CD4-positive, alpha-beta T cell treated with Interleukin-6 at 100 ng/mL for 8 hours (primary cell): ENCODE measurements around the gene LRRC7.
"Not testable (repeated sequence)": the region's sequence is repeated elsewhere in the genome, so short reads cannot be mapped to it uniquely, and the experiment has no call there.

Experiments used
- DNase-seq: peaks from one replicate; pipeline ENCODE4 v3.0.0-alpha.2; 2020; ENCODE audit warnings: mixed read lengths, low spot score

LRRC7 gene

DNA sequence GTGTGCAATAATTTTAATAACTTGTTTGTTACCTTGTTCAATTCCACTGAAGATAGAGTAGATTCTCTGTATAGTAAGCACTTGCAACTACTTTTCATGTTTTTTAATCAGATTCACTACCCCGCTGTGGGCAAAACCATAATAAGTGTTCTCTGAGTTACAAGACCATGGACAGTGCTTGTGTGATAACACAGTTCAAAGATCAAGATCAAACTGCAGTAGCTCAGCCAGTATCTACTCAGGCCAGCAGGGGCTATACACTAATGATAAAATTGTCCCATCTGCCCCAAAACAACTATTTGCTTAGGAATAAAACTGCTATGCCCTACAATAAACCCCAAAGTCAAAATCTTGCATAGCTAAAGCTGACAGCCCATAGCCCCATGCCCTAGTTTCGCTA lies 129.6 kb downstream of the LRRC7 start:
- no peak for DNase-seq

DNA sequence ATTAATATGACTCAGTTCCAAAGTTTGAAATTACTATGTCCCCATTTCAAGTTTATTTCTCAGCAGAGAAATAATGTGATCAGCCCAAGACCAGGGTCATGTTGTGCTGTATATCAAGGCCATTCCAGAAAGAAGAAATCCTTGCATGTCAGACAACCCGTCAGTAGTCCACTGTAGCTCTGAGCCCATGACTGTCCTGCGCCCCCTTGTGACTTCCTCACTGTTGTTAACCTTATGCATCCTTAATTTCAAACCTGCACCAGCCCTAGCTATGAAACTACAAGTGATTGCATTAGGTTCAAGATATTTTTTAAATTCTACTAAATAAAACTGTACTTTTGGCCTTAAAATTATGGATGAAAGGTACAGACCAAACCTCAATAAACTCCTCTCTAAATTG lies 133.0 kb downstream of the LRRC7 start:
- no peak for DNase-seq

DNA sequence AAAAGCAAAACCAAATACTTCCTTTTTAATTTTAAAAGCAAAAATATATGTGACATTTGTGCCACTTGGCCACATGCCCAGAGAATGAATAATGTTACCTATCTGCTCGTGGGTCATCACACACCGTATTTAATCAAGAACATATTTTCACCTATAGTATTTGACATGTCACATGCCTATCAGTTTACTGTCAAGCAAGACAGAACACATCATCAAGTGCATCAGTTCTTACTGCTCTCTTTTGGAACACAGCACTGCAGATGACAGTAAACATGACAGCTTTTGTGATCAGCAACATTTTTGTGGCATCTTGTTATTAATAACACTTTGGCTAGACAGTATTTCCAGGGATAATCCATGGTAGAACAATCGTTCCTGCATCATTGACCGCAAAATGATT lies 134.4 kb downstream of the LRRC7 start:
- DNase-seq, result no peak

DNA sequence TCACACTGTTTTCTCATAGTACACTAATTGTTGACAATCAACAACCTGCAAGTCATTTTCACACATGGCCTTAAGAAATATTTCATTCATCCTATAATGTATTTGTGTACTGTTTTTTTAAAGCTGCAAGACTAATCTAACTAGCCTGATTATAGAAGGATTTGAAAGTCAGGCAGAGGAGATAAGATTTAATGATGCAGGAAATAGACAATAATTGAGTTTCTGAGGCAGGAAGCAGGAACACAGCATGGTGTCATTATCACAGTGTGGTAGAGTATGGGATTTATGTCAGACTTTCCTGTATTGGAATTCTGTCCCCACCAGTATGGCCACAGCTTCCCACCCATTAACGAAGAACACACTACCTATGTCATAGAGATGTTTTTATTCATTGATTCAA lies 138.8 kb downstream of the LRRC7 start:
- no peak for DNase-seq

DNA sequence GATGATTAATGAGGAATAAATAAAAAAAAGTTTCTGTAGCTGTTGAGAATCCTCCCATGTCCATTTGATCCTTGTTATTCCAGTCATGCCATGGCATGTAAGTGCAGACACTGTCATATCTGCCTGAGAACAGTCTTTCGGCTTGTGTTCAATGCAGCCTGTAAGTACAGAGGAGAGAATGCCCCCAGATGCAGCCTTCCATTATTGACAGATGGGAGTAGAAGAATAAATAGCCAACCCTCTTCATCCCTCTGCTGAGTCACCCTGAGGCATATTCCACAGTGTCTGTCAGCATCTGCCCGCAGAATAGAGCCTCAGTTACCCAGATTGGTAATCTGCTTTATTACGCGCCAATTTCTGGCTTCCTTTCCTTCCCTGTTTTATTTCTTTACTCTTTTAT lies 139.4 kb downstream of the LRRC7 start:
- DNase-seq, result no peak

DNA sequence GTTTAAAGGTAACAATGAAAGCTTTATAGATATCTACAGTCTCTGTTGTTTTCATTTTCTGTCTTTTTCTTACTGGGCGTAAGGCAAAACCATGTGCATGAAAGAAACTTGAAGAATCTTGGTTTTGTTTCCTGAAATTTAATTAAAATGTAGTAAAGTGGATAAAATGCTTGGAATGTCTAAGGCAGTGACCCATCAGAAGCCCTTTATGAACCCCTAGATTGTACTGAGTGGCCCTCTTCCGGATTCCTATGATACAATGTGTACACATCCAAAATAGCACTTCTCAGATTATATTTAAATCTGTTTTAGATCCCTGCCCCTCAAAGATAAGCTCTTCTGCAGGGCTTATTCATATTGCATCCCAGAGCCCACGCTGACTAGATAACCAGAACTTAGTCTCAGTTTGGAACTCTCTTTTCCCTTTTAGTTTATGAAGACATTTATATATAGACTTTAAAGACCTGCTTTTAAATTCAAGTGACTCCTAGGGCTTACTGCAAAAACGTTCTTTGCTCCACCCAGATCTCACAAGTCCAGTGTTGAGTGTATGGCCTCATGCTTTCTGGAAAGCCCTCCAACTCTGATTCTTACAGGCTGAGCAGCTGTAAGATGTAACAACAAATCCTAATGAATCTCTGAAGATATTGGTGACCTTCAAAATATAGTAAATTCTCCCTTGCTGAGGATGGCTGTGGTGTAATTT lies 142.9 kb downstream of the LRRC7 start:
- no peak for DNase-seq

DNA sequence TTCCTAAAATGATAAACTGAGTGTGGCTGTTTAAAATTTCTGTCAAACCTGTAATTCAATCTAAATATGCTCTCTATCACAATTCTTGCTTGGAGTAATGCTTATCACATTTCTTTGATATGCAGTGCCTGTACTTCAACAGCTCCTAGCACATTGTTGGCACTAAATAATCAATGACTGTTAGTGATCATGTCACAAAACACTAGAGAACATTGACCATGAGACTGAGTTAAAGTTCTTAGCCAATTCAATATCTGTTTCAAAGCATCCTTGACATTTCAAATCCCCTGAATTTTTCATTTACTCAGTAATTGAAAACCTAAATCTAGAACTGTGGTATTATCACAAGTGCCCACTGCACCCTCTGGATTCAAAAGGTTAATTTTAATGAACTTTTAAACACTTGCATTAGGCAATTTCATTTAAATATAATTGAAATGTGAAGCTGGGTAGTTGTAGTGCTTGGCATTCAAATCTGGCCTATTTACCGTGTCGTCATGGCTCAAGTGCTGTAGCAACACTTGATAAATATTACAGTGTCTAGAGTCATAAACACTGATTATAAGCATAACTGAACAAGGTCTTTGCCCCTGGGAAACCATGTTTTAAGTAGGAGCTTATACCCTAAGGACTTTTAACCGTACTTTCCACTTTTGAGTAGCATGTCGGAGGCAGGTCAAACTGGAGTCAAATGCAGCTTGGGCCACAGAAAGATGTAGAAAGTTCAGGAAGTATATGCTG lies 143.6 kb downstream of the LRRC7 start:
- DNase-seq, result no peak

DNA sequence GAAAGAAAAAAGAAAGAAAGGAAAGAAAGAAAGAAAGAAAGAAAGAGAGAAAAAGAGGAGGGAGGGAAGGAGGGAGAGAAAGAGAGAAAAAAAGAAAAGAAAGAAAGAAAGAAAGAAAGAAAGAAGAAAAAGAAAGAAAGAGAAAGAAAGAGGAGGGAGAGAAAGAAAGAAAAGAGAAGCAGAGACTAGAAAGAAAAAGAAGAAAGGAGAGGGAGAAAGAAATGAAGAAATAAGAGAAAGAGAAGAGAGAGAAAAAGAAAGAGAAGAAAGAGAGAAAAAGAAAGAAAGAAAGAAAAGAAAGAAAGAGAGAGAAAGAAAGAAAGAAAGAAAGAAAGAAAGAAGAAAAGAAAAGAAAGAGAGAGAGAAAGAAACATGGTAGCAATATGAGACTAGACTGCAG lies 150.1 kb downstream of the LRRC7 start:
- not testable (repeated sequence) for DNase-seq

DNA sequence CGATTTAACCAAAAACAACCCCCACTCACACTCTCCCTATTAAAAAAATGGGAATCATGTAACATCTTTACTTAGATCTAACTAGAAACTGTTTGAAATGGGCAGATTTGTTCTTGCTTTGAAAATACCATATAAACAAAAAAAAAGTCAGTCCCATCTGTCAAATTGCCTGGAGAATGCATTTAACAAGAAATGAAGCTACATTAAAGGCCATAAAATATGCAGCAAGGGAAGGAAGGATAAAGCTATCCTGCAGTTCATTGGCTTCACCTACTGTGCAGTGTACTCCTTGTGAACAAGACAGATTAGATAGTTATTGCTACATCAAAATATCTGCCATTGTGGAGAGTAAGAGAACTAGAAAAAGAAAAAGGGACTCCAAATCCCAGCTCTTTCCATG lies 160.5 kb downstream of the LRRC7 start:
- no peak for DNase-seq

DNA sequence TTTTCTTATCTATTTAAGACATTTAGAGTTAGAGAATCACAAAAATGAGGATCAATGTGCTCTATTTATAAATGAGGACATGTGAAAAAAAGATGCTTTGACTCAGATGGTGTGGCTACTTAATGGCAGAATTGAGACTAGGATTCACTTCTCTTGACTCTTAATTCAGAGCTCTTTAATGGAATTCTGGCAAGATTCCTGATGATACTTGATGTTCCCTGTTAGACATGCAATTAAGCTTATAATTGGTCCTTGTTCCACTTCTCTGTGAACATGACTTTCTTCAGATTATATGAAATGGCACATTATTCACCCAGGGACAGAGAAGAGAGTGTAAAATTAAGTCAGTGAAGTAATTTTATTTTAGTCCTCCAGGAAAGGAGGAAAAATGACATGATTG lies 165.3 kb downstream of the LRRC7 start:
- no peak for DNase-seq

DNA sequence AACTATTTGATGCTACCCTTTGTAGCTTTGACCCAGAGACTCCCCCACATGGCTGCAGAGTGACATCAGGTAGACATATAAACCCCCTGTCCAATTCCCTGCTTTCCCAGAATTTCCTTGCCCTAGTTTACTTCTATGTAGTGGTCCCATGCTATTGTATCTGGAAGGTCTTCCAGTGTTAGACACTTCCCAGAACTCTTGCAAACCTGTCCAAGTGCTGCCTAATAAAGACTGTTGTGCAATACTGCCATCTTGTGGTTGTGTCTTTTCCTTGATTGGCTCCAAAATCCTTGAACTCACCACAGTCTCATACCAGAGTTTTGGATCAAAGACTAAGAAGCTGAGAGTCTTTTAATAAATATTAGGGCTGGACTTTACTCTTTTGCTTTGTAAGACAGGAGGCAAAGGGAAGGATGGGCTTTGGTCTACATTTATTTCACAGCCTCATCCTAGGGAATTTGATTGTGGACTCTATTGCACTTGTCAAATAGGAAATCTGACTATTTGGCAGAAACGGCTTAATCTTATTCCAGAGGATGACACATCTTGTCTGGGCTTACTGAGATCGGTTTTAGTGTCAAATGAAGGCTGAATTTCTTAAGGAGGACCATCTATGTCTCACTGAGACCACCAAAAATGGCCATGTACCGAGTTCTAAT lies 169.9 kb downstream of the LRRC7 start:
- peak; percentile 4 for DNase-seq

DNA sequence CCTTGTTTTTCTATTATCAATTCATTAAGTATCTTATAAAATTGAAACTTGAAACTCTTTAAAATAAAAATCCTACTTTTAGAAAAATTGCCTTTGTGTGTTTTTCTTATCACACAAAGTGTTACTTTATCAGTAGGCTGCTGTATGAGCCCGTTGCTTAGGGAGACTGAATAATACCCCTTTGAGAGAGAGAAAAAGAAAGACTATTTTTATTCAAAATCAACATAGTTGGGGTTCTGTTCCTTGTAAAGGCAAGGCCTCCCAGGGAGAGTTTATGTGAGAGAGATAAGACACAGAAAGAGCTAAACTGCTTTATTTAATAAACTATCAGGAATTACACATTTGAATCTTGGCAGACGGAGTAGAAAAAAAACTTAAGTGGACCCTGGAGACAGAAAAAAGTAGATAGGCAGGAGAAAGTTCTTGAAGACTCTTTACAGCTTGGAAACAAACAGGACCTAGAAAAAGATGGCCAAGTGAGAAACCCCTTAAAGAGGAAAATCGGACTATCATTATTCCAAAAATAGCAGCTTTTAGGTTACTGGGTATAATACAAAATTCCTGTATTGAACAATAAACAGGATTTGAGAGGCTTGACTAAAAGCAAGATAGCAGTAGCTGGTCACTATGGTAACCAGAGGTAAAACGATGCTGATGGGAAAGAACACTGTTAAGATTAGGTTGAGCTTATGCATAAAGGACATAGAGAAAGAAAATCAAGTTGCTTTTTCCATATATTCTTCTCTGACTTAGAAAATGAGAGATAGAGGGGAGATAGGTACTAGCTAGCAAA lies 170.9 kb downstream of the LRRC7 start:
- no peak for DNase-seq

DNA sequence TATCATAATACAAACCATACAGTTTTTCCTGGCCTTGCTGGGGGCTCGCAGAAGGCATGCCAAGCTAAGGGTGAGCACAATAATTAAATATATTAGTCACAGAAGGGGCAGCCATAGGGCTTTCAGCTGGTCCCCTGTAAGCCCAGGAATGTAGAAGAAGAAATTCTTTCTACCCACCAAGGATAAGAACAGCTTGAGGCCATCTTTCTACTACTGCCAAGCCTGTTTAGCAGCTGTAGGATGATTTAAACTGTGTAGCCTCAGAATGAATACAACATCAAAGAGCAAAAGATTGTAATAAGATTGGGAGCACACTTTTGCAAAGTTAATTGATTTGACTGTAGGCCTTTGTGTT lies 171.5 kb downstream of the LRRC7 start:
- no peak for DNase-seq

DNA sequence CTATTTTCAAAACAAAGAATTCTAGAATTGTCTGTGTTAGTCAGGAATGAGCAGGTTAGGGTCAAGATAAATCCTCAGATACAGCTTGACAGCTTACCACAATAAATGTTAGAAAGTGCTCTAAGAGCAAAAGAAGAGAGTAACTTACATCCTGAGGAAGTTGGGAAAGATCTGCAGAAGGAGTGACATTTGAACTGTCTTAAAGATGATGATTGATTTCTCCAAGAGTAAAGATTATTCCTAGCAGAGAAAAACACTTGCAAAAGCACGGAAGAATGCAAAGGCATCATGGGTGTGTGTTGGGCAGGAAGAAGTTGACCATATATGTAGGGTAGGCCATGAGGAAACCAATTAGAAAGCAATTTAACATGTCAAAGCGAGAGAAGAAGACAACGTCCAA lies 175.4 kb downstream of the LRRC7 start:
- DNase-seq, result no peak

DNA sequence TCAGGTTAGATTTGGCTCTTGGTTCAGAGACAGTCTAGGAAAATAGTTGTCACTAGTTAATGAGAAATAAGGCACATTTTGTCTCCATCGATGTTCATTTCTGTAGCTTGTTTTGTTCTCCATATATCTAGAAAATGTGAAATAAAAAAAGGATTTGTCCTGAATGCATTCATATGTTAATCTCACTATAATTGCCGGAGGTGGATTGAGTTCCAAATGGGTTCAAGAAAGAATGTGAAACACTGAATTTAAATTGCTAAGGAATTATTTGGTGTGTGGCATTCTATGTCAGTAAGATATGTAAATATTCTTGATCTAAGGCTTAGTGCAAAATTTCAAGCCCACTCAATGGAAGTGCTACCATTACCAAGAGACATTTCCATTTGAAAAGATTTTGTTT lies 176.7 kb downstream of the LRRC7 start:
- DNase-seq, result no peak

DNA sequence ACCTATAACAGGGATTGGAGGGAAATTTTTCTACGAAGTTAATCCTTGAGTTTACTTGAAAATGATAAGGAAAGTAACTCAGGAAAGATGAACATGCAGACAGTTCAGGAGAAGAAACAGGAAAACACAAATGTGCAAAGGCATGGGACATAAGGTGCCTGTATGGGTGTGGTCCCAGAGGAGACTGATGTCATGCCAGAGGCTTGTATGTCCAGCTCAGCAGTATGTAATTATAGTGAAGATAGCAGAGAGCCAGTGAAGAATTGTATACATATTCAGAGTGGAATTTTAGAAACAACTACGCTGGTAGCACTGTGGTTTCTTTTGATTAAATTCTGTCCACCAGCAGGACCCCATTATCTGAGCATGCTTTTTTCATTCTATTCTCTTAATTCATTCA lies 179.5 kb downstream of the LRRC7 start:
- no peak for DNase-seq

DNA sequence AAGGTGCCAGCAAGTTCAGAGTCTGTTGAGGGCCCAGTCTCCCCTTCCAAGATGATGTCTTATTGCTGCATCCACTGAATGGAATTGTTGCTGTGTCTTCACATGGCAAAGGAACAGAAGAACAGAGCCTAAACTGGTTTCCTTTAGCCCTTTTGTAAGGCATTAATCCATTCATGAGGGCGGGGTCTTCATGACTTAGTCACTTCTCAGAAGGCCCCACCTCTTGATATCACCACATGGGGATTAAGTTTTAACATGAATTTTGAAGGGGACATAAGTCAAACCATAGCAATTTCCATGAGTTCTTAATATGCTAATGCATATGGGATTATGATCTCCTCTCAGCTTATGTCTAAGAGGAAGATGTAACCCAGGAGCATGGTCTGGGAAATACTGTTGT lies 182.9 kb downstream of the LRRC7 start:
- no peak for DNase-seq

DNA sequence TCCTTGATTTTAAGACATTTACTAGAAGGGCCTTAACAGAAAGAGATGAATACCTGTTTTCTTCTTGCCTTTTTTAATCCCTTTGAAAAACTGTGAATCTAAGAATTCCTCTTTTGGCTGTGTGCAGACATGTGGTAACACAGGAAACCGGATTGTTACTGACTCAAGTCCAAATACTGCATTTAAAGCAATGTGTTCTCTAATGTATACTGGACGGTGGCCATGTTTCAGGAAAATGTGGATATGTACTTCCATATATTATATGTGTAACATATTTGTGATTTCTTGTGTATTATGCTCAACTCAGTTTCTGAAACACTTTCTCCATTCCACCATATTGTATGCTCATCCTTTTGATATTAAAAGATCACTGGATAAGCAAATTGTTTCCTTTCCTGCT lies 185.1 kb downstream of the LRRC7 start:
- no peak for DNase-seq

DNA sequence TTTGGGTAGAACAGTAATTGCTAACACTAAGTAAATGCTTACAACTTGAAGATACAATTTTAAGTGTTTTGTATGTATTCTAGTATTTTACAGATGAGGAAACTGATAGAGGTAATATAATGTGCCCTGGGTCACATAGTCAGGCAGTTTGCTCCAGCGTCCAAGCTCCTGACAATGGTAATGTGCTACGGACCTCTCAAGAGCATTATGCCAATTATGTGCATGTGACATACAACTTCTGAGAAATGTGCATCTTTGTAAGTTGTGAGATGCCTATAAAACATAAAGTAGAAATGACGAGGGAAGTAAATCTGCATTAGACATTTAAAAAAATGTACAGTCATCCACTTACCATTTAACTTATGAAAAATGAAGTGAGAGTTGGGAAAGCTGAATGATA lies 186.8 kb downstream of the LRRC7 start:
- DNase-seq, result no peak

DNA sequence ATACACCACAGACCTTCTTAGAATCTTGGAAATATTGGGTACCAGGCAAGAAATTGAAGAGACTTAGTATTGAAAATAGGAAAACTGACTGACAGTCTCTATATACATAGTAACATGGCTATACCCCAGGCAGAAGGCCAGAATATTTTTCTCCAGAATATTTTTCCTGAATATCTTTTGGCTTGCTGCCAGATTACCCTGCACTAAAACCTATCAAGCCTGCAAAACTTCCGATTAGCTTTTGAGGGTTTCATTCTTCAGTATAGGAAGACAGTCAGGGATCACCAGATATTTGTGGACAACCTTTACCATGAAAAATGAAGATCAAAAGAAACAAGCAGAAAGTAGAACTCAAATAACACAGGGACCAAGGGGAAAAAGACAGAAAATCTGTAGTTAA lies 187.9 kb downstream of the LRRC7 start:
- DNase-seq, result no peak

DNA sequence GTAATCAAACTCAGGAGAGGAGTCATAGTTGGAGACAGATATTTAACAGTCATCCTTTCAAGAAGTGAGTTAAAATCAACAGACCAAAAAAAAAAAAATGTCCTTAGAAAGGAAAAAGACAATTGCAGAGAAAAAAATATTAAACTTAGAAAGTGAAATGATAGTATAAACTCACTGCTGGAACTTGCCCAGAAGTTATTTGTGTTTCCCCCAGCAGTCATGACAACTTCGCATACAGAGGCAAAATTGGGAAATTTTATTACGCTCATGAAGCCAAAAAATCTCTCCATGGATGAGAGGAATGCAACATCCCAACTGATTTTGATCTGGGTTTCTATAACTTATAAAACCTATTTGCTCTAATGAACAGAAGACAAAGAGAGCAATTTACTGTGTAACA lies 198.2 kb downstream of the LRRC7 start:
- DNase-seq, result no peak

DNA sequence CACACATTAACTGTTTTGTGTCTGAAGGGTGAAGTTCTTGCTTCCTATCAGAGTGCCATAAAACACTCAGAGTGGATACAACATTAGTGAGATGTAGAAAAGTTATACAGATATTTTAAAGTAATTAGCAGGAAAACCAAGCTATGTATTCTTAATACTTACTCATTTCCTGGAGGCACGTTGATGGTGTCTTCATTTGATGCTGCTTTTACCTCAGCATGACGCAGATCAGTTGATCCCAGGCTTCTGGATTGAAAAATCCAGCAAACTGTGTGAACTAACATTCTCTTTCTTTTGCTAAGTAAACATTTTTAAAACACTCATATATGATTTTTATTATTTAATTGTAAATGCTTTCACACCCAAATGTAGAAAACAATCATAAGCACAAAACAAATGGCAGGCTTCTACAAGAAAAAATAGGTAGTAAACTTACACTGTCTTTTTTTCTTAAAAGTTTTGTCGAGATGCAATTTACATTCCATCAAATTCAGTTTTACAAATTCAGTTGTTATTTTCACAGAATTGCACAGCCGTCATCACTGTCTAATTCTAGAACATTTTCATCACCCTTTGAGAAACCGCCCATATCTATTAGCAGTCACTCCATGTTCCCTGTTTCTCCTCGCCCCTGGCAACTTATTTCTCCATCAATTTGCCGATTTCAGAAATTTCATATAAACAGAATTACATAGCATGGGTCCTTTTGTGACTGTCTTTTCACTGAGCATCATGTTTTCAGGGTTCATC lies 198.9 kb downstream of the LRRC7 start:
- DNase-seq, result no peak
